ENCODE measurements around the gene POLR1C.

Gene POLR1C

GRCh38 chr6:43509142-43509983 lies 7.5 kb upstream of the POLR1C start:
- Histone ChIP-seq H3K27ac (ENCODE audit: extremely low read depth, low read depth, low read length) (no peak overlapping the region; the same call in 1 of the 2 replicates), H3K4me1 (ENCODE audit: control insufficient read depth, insufficient read depth, low read length) (no peaks in the 10 kb centered on the region), H3K4me3 (ENCODE audit: low read depth, low read length) (peak overlapping the region; percentile 51), H3K9me3 (ENCODE audit: control insufficient read depth, insufficient read depth, low read depth, low read length) (no peaks in the 10 kb centered on the region), H3K36me3 (ENCODE audit: control insufficient read depth in 2 of 2, insufficient read depth in 1 of 2, low read length in 2 of 2) (peaks cover 10 to 55% of the 10 kb centered on the region in 2 experiments)
- CTCF ChIA-PET, result interaction anchor here (0.6 to 8.5 kb wide), 10 partner anchors 9 to 513 kb away, joined by 3 to 142 read pairs (median 4); partner anchors contain the start of genes DLK2 and ZNF318
- POLR2A ChIA-PET, result interaction anchor here (0.6 to 2.2 kb wide), 11 partner anchors 8 to 599 kb away, joined by 3 to 8 read pairs (median 4); partner anchors contain the start of genes ABCC10, KLHDC3, TJAP1 and VEGFA
- TF ChIP-seq ZSCAN4 (tag by site-specific recombination; IDR thresholded peaks at IDR 0.05) (no peak), ZBTB20 (tag by site-specific recombination; IDR thresholded peaks at IDR 0.05) (peak; percentile 65; the same call in 1 of the 2 replicates), ZNF658 (tag by site-specific recombination; IDR thresholded peaks at IDR 0.05) (no peak), TSHZ1 (tag by site-specific recombination; IDR thresholded peaks at IDR 0.05; ENCODE audit: borderline replicate concordance) (no peak), BCL11A (tag by site-specific recombination; IDR thresholded peaks at IDR 0.05; ENCODE audit: low read depth) (no peak), ZNF549 (tag by site-specific recombination; IDR thresholded peaks at IDR 0.05) (no peak), ZNF449 (tag by site-specific recombination; IDR thresholded peaks at IDR 0.05) (peak; percentile 63; the same call in 1 of the 2 replicates), ZNF791 (tag by site-specific recombination; IDR thresholded peaks at IDR 0.05) (no peak), ZNF600 (tag by site-specific recombination; IDR thresholded peaks at IDR 0.05) (peak; percentile 82), ZFP3 (tag by site-specific recombination; IDR thresholded peaks at IDR 0.05; ENCODE audit: low read depth) (no peak), ZNF2 (tag by site-specific recombination; IDR thresholded peaks at IDR 0.05) (peak; percentile 58), ZBTB10 (tag by site-specific recombination; IDR thresholded peaks at IDR 0.05) (peak; percentile 75; the same call in 1 of the 2 replicates), ZNF76 (tag by site-specific recombination; IDR thresholded peaks at IDR 0.05; ENCODE audit: borderline replicate concordance, low read depth) (no peak), ZNF629 (tag by site-specific recombination; IDR thresholded peaks at IDR 0.05) (no peak), PATZ1 (tag by site-specific recombination; IDR thresholded peaks at IDR 0.05) (peak; percentile 41; the same call in 1 of the 2 replicates), ZIC2 (tag by site-specific recombination; IDR thresholded peaks at IDR 0.05) (no peak), CTCF (tag by site-specific recombination; IDR thresholded peaks at IDR 0.05) (peak; percentile 72), SP7 (tag by site-specific recombination; IDR thresholded peaks at IDR 0.05) (no peak), ZNF174 (tag by site-specific recombination; IDR thresholded peaks at IDR 0.05) (no peak), ZNF777 (tag by site-specific recombination; IDR thresholded peaks at IDR 0.05; ENCODE audit: borderline replicate concordance) (no peak), ZNF521 (tag by site-specific recombination; IDR thresholded peaks at IDR 0.05) (no peak), ELK4 (IDR thresholded peaks at IDR 0.05; ENCODE audit: borderline replicate concordance, low read depth, low read length) (no peak)
